Kidney tubule cell (primary cell): ENCODE data around the gene VAPA.

ENCODE experiments used
- DNase-seq: peaks from one replicate; pipeline ENCODE4 v3.0.0-alpha.2; 2018; ENCODE audit warnings: low spot score

Gene VAPA

GRCh38 chr18:10003866-10004265, 90.0 kb downstream of the VAPA start:
- DNase-seq, result no peak

DNA sequence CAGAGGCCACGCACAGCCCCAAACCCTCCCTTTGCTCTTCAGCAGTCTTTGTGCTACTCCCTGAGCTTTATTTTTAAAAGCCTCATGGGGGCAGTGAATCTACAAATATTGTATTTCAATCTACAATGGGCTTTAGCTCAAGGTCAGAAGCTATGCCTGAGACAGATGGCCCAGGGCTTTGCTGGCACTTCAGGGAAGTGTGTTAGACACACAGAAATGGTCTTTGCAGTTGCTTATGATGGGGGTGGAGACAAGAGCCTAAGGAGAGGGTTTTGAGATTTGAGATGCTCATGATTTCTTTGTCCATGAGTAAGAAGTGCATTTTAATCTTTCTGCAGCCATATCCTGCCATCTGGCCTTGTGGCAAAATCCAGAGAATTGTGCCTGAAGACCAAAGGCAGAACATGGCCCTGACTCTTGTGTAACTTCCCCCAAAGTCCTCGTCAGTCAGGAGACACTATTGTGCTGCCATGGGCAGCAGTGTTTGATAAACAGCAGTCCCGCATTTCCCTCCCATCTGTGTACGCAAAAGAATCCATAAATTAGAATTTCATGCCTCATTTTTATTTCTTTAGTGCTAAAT, 92.6 kb downstream of the VAPA start:
- no peak for DNase-seq

- no peak for DNase-seq
These were observed 94.3 kb downstream of the VAPA start for GRCh38 chr18:10008006-10008647.
